HG03521 (cell line): ENCODE results near the gene AKAP13.
A peak's percentile ranks its signal among the peaks of the same experiment; 100 is the strongest.
"Not testable (repeated sequence)": the region's sequence is repeated elsewhere in the genome, so short reads cannot be mapped to it uniquely, and the experiment has no call there.

ENCODE experiments used
- ATAC-seq: cut with Tn5 transposase; IDR thresholded peaks from one replicate; pipeline ENCODE4 v1.9.1; 2021; ENCODE audit warnings: mild to moderate bottlenecking, moderate library complexity; ENCODE audit not compliant: unreplicated experiment

AKAP13 gene

GRCh38 chr15:85440451-85440850 is 60.0 kb downstream of the AKAP13 start:
- ATAC-seq, result no peak

GRCh38 chr15:85441854-85442253 is 61.5 kb downstream of the AKAP13 start:
- ATAC-seq, result not testable (repeated sequence)

- peak; percentile 38 for ATAC-seq
These were observed 62.6 kb downstream of the AKAP13 start for GRCh38 chr15:85443046-85443445.

GRCh38 chr15:85443593-85444087 is 63.2 kb downstream of the AKAP13 start:
- ATAC-seq, result peak; percentile 82

- no peak for ATAC-seq
These were observed 63.8 kb downstream of the AKAP13 start for GRCh38 chr15:85444122-85444745.

- ATAC-seq, result no peak
These were observed 65.0 kb downstream of the AKAP13 start for GRCh38 chr15:85445361-85445760.

GRCh38 chr15:85451099-85451700 is 70.8 kb downstream of the AKAP13 start:
- ATAC-seq, result no peak

GRCh38 chr15:85452436-85452835 is 72.0 kb downstream of the AKAP13 start:
- no peak for ATAC-seq

GRCh38 chr15:85453144-85453872 is 72.9 kb downstream of the AKAP13 start:
- ATAC-seq, result no peak

- no peak for ATAC-seq
These were observed 74.0 kb downstream of the AKAP13 start for GRCh38 chr15:85454403-85454802.

GRCh38 chr15:85455891-85456290 is 75.5 kb downstream of the AKAP13 start:
- no peak for ATAC-seq

GRCh38 chr15:85456798-85457197 is 76.4 kb downstream of the AKAP13 start:
- ATAC-seq, result peak; percentile 34

- ATAC-seq, result peak; percentile 59
These were observed 77.1 kb downstream of the AKAP13 start for GRCh38 chr15:85457392-85457968.

- no peak for ATAC-seq
These were observed 78.4 kb downstream of the AKAP13 start for GRCh38 chr15:85458764-85459163.

GRCh38 chr15:85462029-85462428 is 81.6 kb downstream of the AKAP13 start:
- ATAC-seq, result no peak

GRCh38 chr15:85463276-85463892 is 83.0 kb downstream of the AKAP13 start:
- ATAC-seq, result no peak

GRCh38 chr15:85463976-85464375 is 83.6 kb downstream of the AKAP13 start:
- ATAC-seq, result no peak

GRCh38 chr15:85464471-85464870 is 84.1 kb downstream of the AKAP13 start:
- no peak for ATAC-seq

GRCh38 chr15:85470563-85471271 is 90.3 kb downstream of the AKAP13 start:
- no peak for ATAC-seq

- no peak for ATAC-seq
These were observed 91.9 kb downstream of the AKAP13 start for GRCh38 chr15:85472349-85472748.

GRCh38 chr15:85473455-85473854 is 93.1 kb downstream of the AKAP13 start:
- no peak for ATAC-seq
